Vagina (tissue), 2 donors: ENCODE measurements around the gene PTOV1. TPM values are rescaled to one million over a fixed set of nuclear protein-coding genes. Genes with fewer than 3 reads are reported as not detected.

Experiments
- DNase-seq, 2 donors: peaks; one replicate each; pipeline ENCODE4 v3.0.0-alpha.2; 2017; ENCODE audit errors: extremely low spot score in 2 of 2
- H3K27ac ChIP-seq: fragments of 200-600 bp; sonication (generic); one replicate; pipeline ENCODE4 v1.5.1; 2019
- H3K27me3 ChIP-seq: fragments of 200-600 bp; sonication (generic); one replicate; pipeline ENCODE4 v1.5.1; 2019
- H3K36me3 ChIP-seq, 2 donors: fragments of 200-600 bp; sonication (generic); one replicate each; pipeline ENCODE4 v1.5.1; 2017 to 2019
- H3K4me1 ChIP-seq: fragments of 200-600 bp; sonication (generic); one replicate; pipeline ENCODE4 v1.5.1; 2019
- H3K4me3 ChIP-seq, 2 donors: fragments of 200-600 bp; sonication (generic); 1 replicate in 1 of 2; 2 replicates in 1 of 2; pipeline ENCODE4 v1.5.1; 2016 to 2019
- H3K9me3 ChIP-seq: fragments of 200-600 bp; sonication (generic); one replicate; pipeline ENCODE4 v1.5.1; 2019
- POLR2A ChIP-seq, 2 donors: fragments of 450-650 bp; IDR thresholded peaks; one replicate each; pipeline ENCODE4 v1.6.1; 2017; ENCODE audit warnings: antibody characterized with exemption in 2 of 2, mild to moderate bottlenecking in 2 of 2, moderate library complexity in 2 of 2
- POLR2AphosphoS5 ChIP-seq, 2 donors: sonication (generic); formaldehyde crosslinking; IDR thresholded peaks; one replicate each; pipeline ENCODE4 v1.9.0; 2017; ENCODE audit warnings: antibody characterized with exemption in 2 of 2, mild to moderate bottlenecking in 2 of 2, low read depth in 1 of 2; ENCODE audit not compliant: insufficient read depth in 1 of 2
- intact Hi-C: fragments of 100-400 bp; cut with DNase I; formaldehyde crosslinking; loops from one replicate; pipeline ENCODE4 v1.15.1; 2023
- total RNA-seq: library from RNA; depleted of rRNA; stranded (reverse); fragments of >200 nt; gene quantifications from one replicate; pipeline ENCODE4 v1.2.3, GENCODE V29; 2016
- TF ChIP-seq, protein P1 (sequence below), 3 experiments: fragments of 450-650 bp in 2 of 3; fragments of 200-600 bp in 1 of 3; sonication (generic) in 1 of 3; IDR thresholded peaks; one replicate each; pipeline ENCODE4 v1.5.1; 2017 to 2019; ENCODE audit warnings: antibody characterized with exemption in 3 of 3, mild to moderate bottlenecking in 2 of 3, moderate library complexity in 2 of 3

Gene PTOV1
- total RNA-seq, 1 donor from 2014 or later: 109 TPM

DNA sequence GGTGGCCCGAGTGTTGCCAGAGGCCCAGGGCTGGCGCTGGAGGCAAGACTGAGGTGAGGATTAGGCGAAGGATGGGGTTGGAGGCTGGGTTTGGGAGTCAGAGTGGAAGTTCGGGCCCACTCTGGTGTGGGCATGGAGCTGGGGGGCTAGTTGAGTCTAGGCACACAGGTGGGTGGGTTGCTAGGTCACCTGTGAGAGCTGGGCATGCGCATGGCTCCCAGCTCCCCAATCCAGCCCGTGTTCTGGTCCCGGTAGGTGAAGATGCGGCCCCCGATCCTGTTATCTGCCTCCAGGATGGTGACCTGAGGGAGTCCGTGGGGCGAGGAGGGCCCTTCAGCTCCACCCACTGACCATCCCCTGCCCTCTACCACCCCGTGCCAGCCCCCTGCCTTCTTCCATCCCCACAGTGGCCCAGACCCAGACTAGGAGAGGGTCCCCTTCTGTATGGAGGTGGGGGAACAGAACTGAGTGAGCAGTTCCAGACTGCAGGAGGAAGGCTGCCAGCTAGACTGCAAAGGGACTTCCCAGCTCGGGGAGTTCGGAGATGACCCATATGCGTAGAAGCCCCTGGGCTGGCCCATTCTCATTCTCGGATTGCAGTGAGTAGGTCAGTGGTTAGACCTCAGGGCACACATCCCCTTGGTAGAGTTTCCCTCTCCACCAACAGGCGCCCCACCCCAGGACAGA, 44.1 kb downstream of the PTOV1 start:
- TF ChIP-seq, protein P1, sequence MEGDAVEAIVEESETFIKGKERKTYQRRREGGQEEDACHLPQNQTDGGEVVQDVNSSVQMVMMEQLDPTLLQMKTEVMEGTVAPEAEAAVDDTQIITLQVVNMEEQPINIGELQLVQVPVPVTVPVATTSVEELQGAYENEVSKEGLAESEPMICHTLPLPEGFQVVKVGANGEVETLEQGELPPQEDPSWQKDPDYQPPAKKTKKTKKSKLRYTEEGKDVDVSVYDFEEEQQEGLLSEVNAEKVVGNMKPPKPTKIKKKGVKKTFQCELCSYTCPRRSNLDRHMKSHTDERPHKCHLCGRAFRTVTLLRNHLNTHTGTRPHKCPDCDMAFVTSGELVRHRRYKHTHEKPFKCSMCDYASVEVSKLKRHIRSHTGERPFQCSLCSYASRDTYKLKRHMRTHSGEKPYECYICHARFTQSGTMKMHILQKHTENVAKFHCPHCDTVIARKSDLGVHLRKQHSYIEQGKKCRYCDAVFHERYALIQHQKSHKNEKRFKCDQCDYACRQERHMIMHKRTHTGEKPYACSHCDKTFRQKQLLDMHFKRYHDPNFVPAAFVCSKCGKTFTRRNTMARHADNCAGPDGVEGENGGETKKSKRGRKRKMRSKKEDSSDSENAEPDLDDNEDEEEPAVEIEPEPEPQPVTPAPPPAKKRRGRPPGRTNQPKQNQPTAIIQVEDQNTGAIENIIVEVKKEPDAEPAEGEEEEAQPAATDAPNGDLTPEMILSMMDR (IDR thresholded peaks at IDR 0.05): no peak
- TF ChIP-seq POLR2AphosphoS5 (IDR thresholded peaks at IDR 0.05; ENCODE audit: insufficient read depth in 1 of 2, low read depth in 1 of 2) (no peak), POLR2A (IDR thresholded peaks at IDR 0.05) (no peak)
- Histone ChIP-seq H3K4me1 (peaks cover 32% of the 10 kb centered on the region), H3K9me3 (no peaks in the 10 kb centered on the region), H3K36me3 (no peaks in the 10 kb centered on the region), H3K27me3 (no peaks in the 10 kb centered on the region), H3K4me3 (no peak overlapping the region), H3K27ac (no peak overlapping the region)
- DNase-seq: no peak
- intact Hi-C loops: no loop called here

DNA sequence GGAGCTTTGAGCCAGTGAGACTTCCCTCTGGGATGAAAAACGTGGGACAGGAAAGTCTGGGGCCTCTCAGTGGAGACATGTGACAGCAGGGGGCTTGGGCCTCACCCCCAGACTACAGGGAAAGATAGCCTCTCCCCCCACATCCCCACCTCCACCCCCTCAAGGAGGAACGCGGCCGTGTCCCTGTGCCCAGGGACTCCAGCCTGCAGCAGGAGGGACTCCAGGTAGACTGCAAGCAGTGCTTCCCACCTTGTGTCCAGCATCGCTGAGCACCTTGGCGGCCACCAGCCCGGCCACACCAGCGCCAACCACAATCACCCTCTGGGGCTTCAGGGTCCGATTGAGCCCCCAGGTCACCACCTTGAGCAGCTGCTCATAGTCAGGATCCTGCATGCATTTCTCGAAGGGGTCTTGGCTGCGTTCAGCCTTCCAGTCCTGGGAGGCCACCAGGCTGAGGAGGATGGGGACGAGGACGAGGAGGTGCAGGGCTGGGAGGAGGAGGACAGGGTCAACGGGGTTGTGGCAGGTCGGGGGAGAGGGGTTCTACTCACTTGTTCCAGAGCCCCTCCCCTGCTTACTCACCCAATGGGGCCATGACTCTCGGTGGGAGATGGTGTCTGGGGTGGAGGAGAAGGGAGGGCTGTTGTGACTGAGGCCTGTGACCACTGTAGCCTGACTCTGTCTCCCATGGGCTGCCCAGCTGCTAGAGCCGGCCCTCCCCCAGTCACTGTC, 44.8 kb downstream of the PTOV1 start:
- H3K9me3 ChIP-seq: no peaks in the 10 kb centered on the region
- no peaks in the 10 kb centered on the region for H3K36me3 ChIP-seq
- intact Hi-C loops: loop anchor here (2.0 kb wide), 1 partner anchor 27 kb away; no protein-coding TSS in a partner anchor
- TF ChIP-seq POLR2AphosphoS5 (IDR thresholded peaks at IDR 0.05; ENCODE audit: insufficient read depth in 1 of 2, low read depth in 1 of 2): no peak
- TF ChIP-seq, protein P1 (IDR thresholded peaks at IDR 0.05): no peak
- TF ChIP-seq POLR2A (IDR thresholded peaks at IDR 0.05): no peak
- H3K4me1 ChIP-seq: peaks cover 26% of the 10 kb centered on the region
- DNase-seq: no peak
- H3K27me3 ChIP-seq: no peaks in the 10 kb centered on the region
- no peak overlapping the region for H3K4me3 ChIP-seq
- no peak overlapping the region for H3K27ac ChIP-seq

DNA sequence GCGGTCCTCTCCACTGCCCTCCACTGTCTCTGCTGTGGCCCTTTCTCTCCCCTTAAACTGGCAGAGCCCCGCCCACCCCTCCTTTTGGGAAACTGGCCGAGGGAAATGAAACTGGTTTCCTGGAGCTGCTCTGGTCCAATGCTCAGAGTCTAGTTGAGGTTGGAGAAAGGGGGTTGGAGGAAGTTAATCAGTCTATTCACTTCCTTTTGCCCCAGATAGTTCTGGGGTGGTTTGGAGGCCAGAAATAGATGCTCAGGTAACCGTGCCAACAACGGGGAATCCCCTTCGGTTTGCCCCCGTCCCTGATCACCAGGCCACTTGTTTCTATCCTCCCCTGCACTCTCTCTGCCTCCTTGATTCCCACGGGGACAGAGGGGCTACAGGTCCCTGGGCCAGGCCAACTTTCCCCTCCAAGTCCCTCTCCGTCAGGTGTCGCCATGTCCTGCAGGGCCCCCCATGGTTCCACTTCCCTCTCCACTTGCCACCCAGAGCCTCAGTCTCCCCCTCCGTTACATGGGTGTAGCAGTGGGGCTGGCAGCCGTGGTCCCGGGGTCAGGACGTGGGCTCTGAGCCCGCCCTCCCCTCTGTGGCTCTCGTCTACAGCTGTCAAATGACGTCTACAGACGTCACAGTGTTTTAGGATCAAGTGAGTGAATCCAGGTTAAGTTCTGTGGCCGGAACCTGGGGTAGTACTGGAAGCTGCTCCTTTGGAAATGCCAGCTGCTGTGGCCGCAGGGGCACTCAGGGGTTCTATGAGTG, 46.1 kb downstream of the PTOV1 start, which contains the start of gene IL4I1:
TSS of gene IL4I1 (minus strand) at position 25 of the 759 bp plus-strand sequence. CDS start 727 bp downstream, outside the sequence.
- peak within 1 kb of the TSS in 1 of 2 donors; percentile 4 for H3K4me3 ChIP-seq
- DNase-seq: no peak
- peak within 1 kb of the TSS; percentile 87 for H3K27ac ChIP-seq
- no peak for TF ChIP-seq POLR2A (IDR thresholded peaks at IDR 0.05)
- TF ChIP-seq, protein P1 (IDR thresholded peaks at IDR 0.05): no peak
- no peak for TF ChIP-seq POLR2AphosphoS5 (IDR thresholded peaks at IDR 0.05; ENCODE audit: insufficient read depth in 1 of 2, low read depth in 1 of 2)
- H3K4me1 ChIP-seq: peaks cover 26% of the 10 kb centered on the region
- intact Hi-C loops: loop anchor here (2.0 kb wide), 1 partner anchor 26 kb away; no protein-coding TSS in a partner anchor
- H3K36me3 ChIP-seq: no peaks in the 10 kb centered on the region
- no peaks in the 10 kb centered on the region for H3K27me3 ChIP-seq
- H3K9me3 ChIP-seq: no peaks in the 10 kb centered on the region

DNA sequence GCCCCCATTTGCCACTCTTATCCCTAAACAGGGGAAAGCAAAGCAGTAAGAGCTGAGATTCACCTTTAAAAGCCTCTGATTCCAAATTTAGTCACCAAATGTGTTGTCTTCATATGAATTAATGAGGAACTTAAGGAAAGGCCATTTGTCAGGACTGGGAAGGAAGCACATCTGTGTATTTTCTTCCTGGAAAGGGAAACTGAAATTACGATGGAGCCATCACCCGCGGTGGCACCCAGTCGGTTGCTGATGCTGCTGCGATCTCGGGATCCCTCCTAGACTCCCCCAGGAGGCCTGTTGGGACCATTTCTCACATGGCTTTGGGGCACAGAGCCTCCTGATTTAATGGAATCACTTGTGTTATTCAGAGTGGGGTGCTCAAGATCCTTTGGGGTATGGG, 53.2 kb downstream of the PTOV1 start:
- no peak for DNase-seq
- intact Hi-C loops: no loop called here
- no peak for TF ChIP-seq POLR2A (IDR thresholded peaks at IDR 0.05)
- TF ChIP-seq POLR2AphosphoS5 (IDR thresholded peaks at IDR 0.05; ENCODE audit: insufficient read depth in 1 of 2, low read depth in 1 of 2): no peak
- TF ChIP-seq, protein P1 (IDR thresholded peaks at IDR 0.05): no peak
- H3K4me3 ChIP-seq: no peak overlapping the region
- no peaks in the 10 kb centered on the region for H3K27me3 ChIP-seq
- no peaks in the 10 kb centered on the region for H3K4me1 ChIP-seq
- no peaks in the 10 kb centered on the region for H3K9me3 ChIP-seq
- H3K36me3 ChIP-seq: peaks cover 0 to 14% of the 10 kb centered on the region in 2 donors
- no peak overlapping the region for H3K27ac ChIP-seq
